Activated naive CD8-positive, alpha-beta T cell treated with anti-CD3 and anti-CD28 coated beads for 36 hours (primary cell): Measurements from ENCODE around the gene WNT8B. TPM values are rescaled to one million over a fixed set of nuclear protein-coding genes. Genes with fewer than 3 reads are reported as not detected.

Experiments
- DNase-seq: peaks from one replicate; pipeline ENCODE4 v3.0.0; 2021
- H3K27ac Mint-ChIP-seq: one replicate; pipeline ENCODE4 v1.8.0; 2022; ENCODE audit warnings: mild to moderate bottlenecking, moderate library complexity, mixed read lengths
- H3K27me3 Mint-ChIP-seq: one replicate; pipeline ENCODE4 v1.8.0; 2022; ENCODE audit warnings: mild to moderate bottlenecking, mixed read lengths
- H3K36me3 Mint-ChIP-seq: one replicate; pipeline ENCODE4 v1.8.0; 2021; ENCODE audit warnings: mild to moderate bottlenecking, mixed read lengths
- H3K4me1 Mint-ChIP-seq: one replicate; pipeline ENCODE4 v1.8.0; 2021; ENCODE audit warnings: mixed read lengths
- H3K4me3 Mint-ChIP-seq: one replicate; pipeline ENCODE4 v1.8.0; 2022; ENCODE audit warnings: mild to moderate bottlenecking, moderate library complexity, mixed read lengths
- H3K9me3 Mint-ChIP-seq: one replicate; pipeline ENCODE4 v1.8.0; 2022; ENCODE audit warnings: mixed read lengths
- total RNA-seq, 2 experiments: library from RNA; stranded (reverse); gene quantifications; one replicate each; pipeline ENCODE4 v1.2.3, GENCODE V29; 2021

The WNT8B gene
- total RNA-seq = under 1 TPM in 1 of 2 experiments, not detected in 1; 0.16 TPM

- Mint-ChIP-seq H3K36me3 (no peaks in the 10 kb centered on the region), H3K27ac (no peak within 1 kb of the TSS), H3K4me1 (no peaks in the 10 kb centered on the region), H3K9me3 (no peaks in the 10 kb centered on the region), H3K27me3 (no peaks in the 10 kb centered on the region), H3K4me3 (no peak within 1 kb of the TSS)
- DNase-seq = no peak
Measured at GRCh38 chr10:100462709-100463108, at the start of gene WNT8B. WNT8B (plus strand) TSS chr10:100463009; CDS start chr10:100463169, 160 bp downstream.

GRCh38 chr10:100413173-100413572 is 49.6 kb upstream of the WNT8B start:
- no peaks in the 10 kb centered on the region for H3K36me3 Mint-ChIP-seq
- H3K9me3 Mint-ChIP-seq = no peaks in the 10 kb centered on the region
- H3K4me3 Mint-ChIP-seq = no peak overlapping the region

GRCh38 chr10:100419911-100420449 is 42.8 kb upstream of the WNT8B start:
- Mint-ChIP-seq H3K27me3 (peaks cover 10% of the 10 kb centered on the region), H3K9me3 (no peaks in the 10 kb centered on the region), H3K36me3 (no peaks in the 10 kb centered on the region), H3K4me3 (no peak overlapping the region), H3K4me1 (no peaks in the 10 kb centered on the region), H3K27ac (no peak overlapping the region)
- no peak for DNase-seq

More at GRCh38 chr10:100413173-100413572, 49.6 kb upstream of the WNT8B start:
- H3K4me1 Mint-ChIP-seq = no peaks in the 10 kb centered on the region
- peaks cover 2% of the 10 kb centered on the region for H3K27me3 Mint-ChIP-seq
- DNase-seq = no peak
- H3K27ac Mint-ChIP-seq = no peak overlapping the region

- Mint-ChIP-seq H3K27me3 (no peaks in the 10 kb centered on the region), H3K9me3 (no peaks in the 10 kb centered on the region), H3K27ac (no peak overlapping the region), H3K4me1 (no peaks in the 10 kb centered on the region), H3K4me3 (no peak overlapping the region), H3K36me3 (no peaks in the 10 kb centered on the region)
- no peak for DNase-seq
Measured at GRCh38 chr10:100427374-100427773, 35.4 kb upstream of the WNT8B start.

- Mint-ChIP-seq H3K4me1 (no peaks in the 10 kb centered on the region), H3K27me3 (no peaks in the 10 kb centered on the region), H3K4me3 (no peak overlapping the region), H3K36me3 (no peaks in the 10 kb centered on the region), H3K9me3 (no peaks in the 10 kb centered on the region), H3K27ac (no peak overlapping the region)
- peak; percentile 85 for DNase-seq
Measured at GRCh38 chr10:100433253-100434240, 29.3 kb upstream of the WNT8B start.

- Mint-ChIP-seq H3K36me3 (no peaks in the 10 kb centered on the region), H3K27me3 (no peaks in the 10 kb centered on the region), H3K9me3 (no peaks in the 10 kb centered on the region), H3K4me3 (no peak overlapping the region), H3K4me1 (no peaks in the 10 kb centered on the region), H3K27ac (no peak overlapping the region)
- no peak for DNase-seq
Measured at GRCh38 chr10:100436255-100436654, 26.6 kb upstream of the WNT8B start.

GRCh38 chr10:100438674-100439315 is 24.0 kb upstream of the WNT8B start:
- no peak overlapping the region for H3K4me3 Mint-ChIP-seq
- H3K27ac Mint-ChIP-seq = no peak overlapping the region
- no peak for DNase-seq
- no peaks in the 10 kb centered on the region for H3K36me3 Mint-ChIP-seq
- no peaks in the 10 kb centered on the region for H3K27me3 Mint-ChIP-seq
- no peaks in the 10 kb centered on the region for H3K9me3 Mint-ChIP-seq
- H3K4me1 Mint-ChIP-seq = no peaks in the 10 kb centered on the region

- Mint-ChIP-seq H3K36me3 (no peaks in the 10 kb centered on the region), H3K4me3 (no peak overlapping the region), H3K9me3 (no peaks in the 10 kb centered on the region), H3K4me1 (no peaks in the 10 kb centered on the region), H3K27ac (no peak overlapping the region), H3K27me3 (no peaks in the 10 kb centered on the region)
- no peak for DNase-seq
Measured at GRCh38 chr10:100442548-100442947, 20.3 kb upstream of the WNT8B start.

GRCh38 chr10:100446130-100446761 is 16.6 kb upstream of the WNT8B start:
- H3K36me3 Mint-ChIP-seq = no peaks in the 10 kb centered on the region
- DNase-seq = no peak
- H3K4me3 Mint-ChIP-seq = no peak overlapping the region
- no peak overlapping the region for H3K27ac Mint-ChIP-seq
- H3K4me1 Mint-ChIP-seq = no peaks in the 10 kb centered on the region
- no peaks in the 10 kb centered on the region for H3K27me3 Mint-ChIP-seq
- H3K9me3 Mint-ChIP-seq = no peaks in the 10 kb centered on the region

- Mint-ChIP-seq H3K36me3 (no peaks in the 10 kb centered on the region), H3K27ac (no peak overlapping the region), H3K9me3 (no peaks in the 10 kb centered on the region), H3K27me3 (peaks cover 4% of the 10 kb centered on the region), H3K4me3 (no peak overlapping the region), H3K4me1 (no peaks in the 10 kb centered on the region)
- no peak for DNase-seq
Measured at GRCh38 chr10:100447663-100448062, 15.1 kb upstream of the WNT8B start.

- no peak overlapping the region for H3K27ac Mint-ChIP-seq
- DNase-seq = no peak
- no peaks in the 10 kb centered on the region for H3K9me3 Mint-ChIP-seq
- no peaks in the 10 kb centered on the region for H3K4me1 Mint-ChIP-seq
- peaks cover 4% of the 10 kb centered on the region for H3K27me3 Mint-ChIP-seq
- no peaks in the 10 kb centered on the region for H3K36me3 Mint-ChIP-seq
- H3K4me3 Mint-ChIP-seq = no peak overlapping the region
Measured at GRCh38 chr10:100448951-100449350, 13.9 kb upstream of the WNT8B start.

GRCh38 chr10:100468322-100468721 is 5.5 kb downstream of the WNT8B start:
- no peak for DNase-seq
- Mint-ChIP-seq H3K4me1 (no peaks in the 10 kb centered on the region), H3K36me3 (no peaks in the 10 kb centered on the region), H3K4me3 (no peak overlapping the region), H3K27ac (no peak overlapping the region), H3K27me3 (no peaks in the 10 kb centered on the region), H3K9me3 (no peaks in the 10 kb centered on the region)

GRCh38 chr10:100468978-100469377 is 6.2 kb downstream of the WNT8B start:
- H3K4me3 Mint-ChIP-seq = no peak overlapping the region
- no peaks in the 10 kb centered on the region for H3K27me3 Mint-ChIP-seq
- H3K9me3 Mint-ChIP-seq = no peaks in the 10 kb centered on the region
- no peak for DNase-seq
- H3K27ac Mint-ChIP-seq = no peak overlapping the region
- no peaks in the 10 kb centered on the region for H3K36me3 Mint-ChIP-seq
- no peaks in the 10 kb centered on the region for H3K4me1 Mint-ChIP-seq

- H3K36me3 Mint-ChIP-seq = no peaks in the 10 kb centered on the region
- H3K9me3 Mint-ChIP-seq = no peaks in the 10 kb centered on the region
- no peaks in the 10 kb centered on the region for H3K4me1 Mint-ChIP-seq
- H3K27me3 Mint-ChIP-seq = no peaks in the 10 kb centered on the region
- no peak overlapping the region for H3K4me3 Mint-ChIP-seq
- no peak overlapping the region for H3K27ac Mint-ChIP-seq
- no peak for DNase-seq
Measured at GRCh38 chr10:100469756-100470155, 6.9 kb downstream of the WNT8B start.

GRCh38 chr10:100470367-100470766 is 7.6 kb downstream of the WNT8B start:
- H3K27ac Mint-ChIP-seq = no peak overlapping the region
- H3K9me3 Mint-ChIP-seq = no peaks in the 10 kb centered on the region
- no peaks in the 10 kb centered on the region for H3K27me3 Mint-ChIP-seq
- no peak for DNase-seq
- H3K36me3 Mint-ChIP-seq = no peaks in the 10 kb centered on the region
- H3K4me1 Mint-ChIP-seq = no peaks in the 10 kb centered on the region
- no peak overlapping the region for H3K4me3 Mint-ChIP-seq
